ENCODE data around the gene SECISBP2L. TPM values are rescaled to one million over a fixed set of nuclear protein-coding genes. Genes with fewer than 3 reads are reported as not detected.

Gene SECISBP2L
- 54.3 and 55.0 TPM in 2 replicates for total RNA-seq
- long read RNA-seq, partial matches to known transcripts, result 79 of 91 reads
- long read RNA-seq, other reads (novel, unspliced or antisense), result 11 of 91 reads

- peak; percentile 66 for TF ChIP-seq CTCF (IDR thresholded peaks at IDR 0.05; ENCODE audit: unreplicated experiment)
- DNase-seq (ENCODE audit: low spot score, unreplicated experiment), result peak; percentile 88
- Mint-ChIP-seq H3K36me3 (ENCODE audit: insufficient read depth) (peaks cover 1% of the 10 kb centered on the region), H3K27ac (peak within 1 kb of the TSS; percentile 98), H3K9me3 (ENCODE audit: low read depth) (no peaks in the 10 kb centered on the region), H3K4me3 (ENCODE audit: low read depth) (peak within 1 kb of the TSS; percentile 94), H3K27me3 (no peaks in the 10 kb centered on the region), H3K4me1 (ENCODE audit: low read depth) (peaks cover 14% of the 10 kb centered on the region)
Observed at GRCh38 chr15:49046220-49047102, at the start of gene SECISBP2L. TSS of gene SECISBP2L (minus strand) at chr15:49046446. CDS start at chr15:49046299, 147 bp downstream.

GRCh38 chr15:49094923-49095322, 48.7 kb upstream of the SECISBP2L start:
- Mint-ChIP-seq H3K27ac (no peak overlapping the region), H3K27me3 (no peaks in the 10 kb centered on the region), H3K4me3 (ENCODE audit: low read depth) (no peak overlapping the region), H3K9me3 (ENCODE audit: low read depth) (no peaks in the 10 kb centered on the region), H3K36me3 (ENCODE audit: insufficient read depth) (peaks cover 3% of the 10 kb centered on the region), H3K4me1 (ENCODE audit: low read depth) (peaks cover 7% of the 10 kb centered on the region)
- no peak for TF ChIP-seq CTCF (IDR thresholded peaks at IDR 0.05; ENCODE audit: unreplicated experiment)
- DNase-seq (ENCODE audit: low spot score, unreplicated experiment), result no peak

- Mint-ChIP-seq H3K4me1 (ENCODE audit: low read depth) (peaks cover 7% of the 10 kb centered on the region), H3K27ac (no peak overlapping the region), H3K36me3 (ENCODE audit: insufficient read depth) (peaks cover 3% of the 10 kb centered on the region), H3K9me3 (ENCODE audit: low read depth) (no peaks in the 10 kb centered on the region), H3K4me3 (ENCODE audit: low read depth) (no peak overlapping the region), H3K27me3 (no peaks in the 10 kb centered on the region)
- DNase-seq (ENCODE audit: low spot score, unreplicated experiment), result no peak
- TF ChIP-seq CTCF (IDR thresholded peaks at IDR 0.05; ENCODE audit: unreplicated experiment), result no peak
Observed at GRCh38 chr15:49093252-49094105, 47.2 kb upstream of the SECISBP2L start.

GRCh38 chr15:49088996-49089395, 42.8 kb upstream of the SECISBP2L start:
- H3K36me3 Mint-ChIP-seq (ENCODE audit: insufficient read depth), result no peaks in the 10 kb centered on the region
- no peak overlapping the region for H3K4me3 Mint-ChIP-seq (ENCODE audit: low read depth)
- no peak for DNase-seq (ENCODE audit: low spot score, unreplicated experiment)
- no peaks in the 10 kb centered on the region for H3K9me3 Mint-ChIP-seq (ENCODE audit: low read depth)
- peaks cover 24% of the 10 kb centered on the region for H3K4me1 Mint-ChIP-seq (ENCODE audit: low read depth)
- peaks cover 2% of the 10 kb centered on the region for H3K27me3 Mint-ChIP-seq
- H3K27ac Mint-ChIP-seq, result no peak overlapping the region
- no peak for TF ChIP-seq CTCF (IDR thresholded peaks at IDR 0.05; ENCODE audit: unreplicated experiment)

Data from progenitor cell of endocrine pancreas (in vitro differentiated cells).